Endothelial cell of hepatic sinusoid (primary cell): ENCODE measurements around the gene CCDC9B.

Source experiments
- in situ Hi-C: cut with HindIII; loops from 2 replicates; pipeline ENCODE4 v1.10.0; 2017; ENCODE audit warnings: low sequenced_read_pairs

CCDC9B gene

GRCh38 chr15:40293905-40294895 is 46.5 kb downstream of the CCDC9B start:
- in situ Hi-C loops = no loop called here

- in situ Hi-C loops = no loop called here
These were observed 47.7 kb downstream of the CCDC9B start for GRCh38 chr15:40293006-40293405.

GRCh38 chr15:40292246-40292645 is 48.5 kb downstream of the CCDC9B start:
- in situ Hi-C loops = no loop called here

- in situ Hi-C loops = no loop called here
These were observed 49.7 kb downstream of the CCDC9B start for GRCh38 chr15:40290918-40291574.

- in situ Hi-C loops = no loop called here
These were observed 50.2 kb downstream of the CCDC9B start for GRCh38 chr15:40290545-40290917.

- in situ Hi-C loops = no loop called here
These were observed 51.5 kb downstream of the CCDC9B start for GRCh38 chr15:40289140-40289775.

GRCh38 chr15:40287968-40288367 is 52.8 kb downstream of the CCDC9B start:
- in situ Hi-C loops = no loop called here

- in situ Hi-C loops = no loop called here
These were observed 53.2 kb downstream of the CCDC9B start for GRCh38 chr15:40287505-40287904.

GRCh38 chr15:40286794-40287193 is 53.9 kb downstream of the CCDC9B start:
- in situ Hi-C loops = no loop called here

- in situ Hi-C loops = no loop called here
These were observed 54.6 kb downstream of the CCDC9B start for GRCh38 chr15:40286061-40286532.

- in situ Hi-C loops = no loop called here
These were observed 55.2 kb downstream of the CCDC9B start for GRCh38 chr15:40285554-40286011.

- in situ Hi-C loops = no loop called here
These were observed 55.6 kb downstream of the CCDC9B start for GRCh38 chr15:40285151-40285550.

- in situ Hi-C loops = no loop called here
These were observed 57.0 kb downstream of the CCDC9B start for GRCh38 chr15:40283615-40284300.

GRCh38 chr15:40282869-40283614 is 57.7 kb downstream of the CCDC9B start, which contains the start of gene ANKRD63:
TSS of gene ANKRD63 (minus strand) at chr15:40283064. CDS start at chr15:40282586, 478 bp downstream.
- in situ Hi-C loops = no loop called here

GRCh38 chr15:40282147-40282868 is 58.4 kb downstream of the CCDC9B start:
- in situ Hi-C loops = no loop called here

GRCh38 chr15:40281801-40282146 is 59.0 kb downstream of the CCDC9B start:
- in situ Hi-C loops = no loop called here
